Measurements from ENCODE around the gene FAM234A. TPM values are rescaled to one million over a fixed set of nuclear protein-coding genes. Genes with fewer than 3 reads are reported as not detected.
"Not testable (repeated sequence)": the region's sequence is repeated elsewhere in the genome, so short reads cannot be mapped to it uniquely, and the experiment has no call there.

FAM234A gene
- polyA plus RNA-seq, 1 donor, result 63.4 TPM

DNA sequence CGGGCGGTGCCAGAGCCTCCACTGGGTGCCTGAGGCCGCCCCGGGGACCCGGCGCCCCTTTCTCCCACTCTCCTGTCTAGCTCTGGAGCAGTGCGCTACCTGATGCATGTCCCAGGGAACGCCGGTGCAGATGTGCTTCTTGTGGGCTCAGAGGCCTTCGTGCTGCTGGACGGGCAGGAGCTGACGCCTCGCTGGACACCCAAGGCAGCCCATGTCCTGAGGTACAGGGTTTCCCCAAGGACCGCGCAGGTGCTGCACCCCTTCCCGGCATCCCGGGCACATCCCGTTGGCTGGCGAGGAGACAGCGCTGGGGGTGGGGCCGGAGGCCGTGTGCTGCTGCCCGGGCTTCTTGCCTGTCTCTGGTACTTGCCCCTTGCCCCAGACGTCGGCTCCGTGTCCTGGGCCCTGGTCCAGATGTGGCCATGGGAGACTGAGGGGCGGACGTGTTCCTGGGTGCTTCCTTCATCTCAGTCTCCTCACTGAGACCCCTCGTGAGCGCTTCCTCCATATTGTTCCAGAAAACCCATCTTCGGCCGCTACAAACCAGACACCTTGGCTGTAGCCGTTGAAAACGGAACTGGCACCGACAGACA is 28.7 kb downstream of the FAM234A start:
- DNase-seq, result no peak
- H3K4me1 ChIP-seq (ENCODE audit: control insufficient read depth, insufficient read depth, low read length), result no peaks in the 10 kb centered on the region
- no peaks in the 10 kb centered on the region for H3K27me3 ChIP-seq (ENCODE audit: control insufficient read depth, insufficient read depth, low read length)
- H3K4me3 ChIP-seq (ENCODE audit: low read length), result no peak overlapping the region
- no peaks in the 10 kb centered on the region for H3K9me3 ChIP-seq (ENCODE audit: control insufficient read depth, low read depth, low read length)
- peaks cover 62% of the 10 kb centered on the region for H3K36me3 ChIP-seq (ENCODE audit: control insufficient read depth, insufficient read depth, low read length)
- H3K27ac ChIP-seq (ENCODE audit: low read length), result no peak overlapping the region
- no CpG with 5 or more reads among the region's 35 CpGs for WGBS (ENCODE audit: insufficient coverage, low lambda C conversion rate)

DNA sequence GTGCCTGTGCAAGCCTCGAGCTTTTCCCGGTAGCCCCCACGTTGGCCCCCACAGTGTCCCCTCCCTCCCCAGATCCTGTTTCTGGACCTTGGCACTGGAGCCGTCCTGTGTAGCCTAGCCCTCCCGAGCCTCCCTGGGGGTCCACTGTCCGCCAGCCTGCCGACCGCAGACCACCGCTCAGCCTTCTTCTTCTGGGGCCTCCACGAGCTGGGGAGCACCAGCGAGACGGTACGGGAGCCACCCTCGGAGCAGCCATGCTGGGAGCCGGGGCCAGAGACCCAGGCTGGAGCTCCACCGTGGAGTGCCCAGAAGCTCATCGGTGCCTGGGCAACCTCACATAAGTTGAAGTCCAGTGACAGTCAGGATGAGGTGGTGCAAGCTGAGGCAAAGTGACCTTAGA is 29.3 kb downstream of the FAM234A start:
- WGBS (ENCODE audit: insufficient coverage, low lambda C conversion rate), result no CpG with 5 or more reads among the region's 17 CpGs
- no peaks in the 10 kb centered on the region for H3K9me3 ChIP-seq (ENCODE audit: control insufficient read depth, low read depth, low read length)
- no peak overlapping the region for H3K27ac ChIP-seq (ENCODE audit: low read length)
- no peak for DNase-seq
- H3K36me3 ChIP-seq (ENCODE audit: control insufficient read depth, insufficient read depth, low read length), result peaks cover 61% of the 10 kb centered on the region
- H3K27me3 ChIP-seq (ENCODE audit: control insufficient read depth, insufficient read depth, low read length), result no peaks in the 10 kb centered on the region
- H3K4me1 ChIP-seq (ENCODE audit: control insufficient read depth, insufficient read depth, low read length), result no peaks in the 10 kb centered on the region
- no peak overlapping the region for H3K4me3 ChIP-seq (ENCODE audit: low read length)

DNA sequence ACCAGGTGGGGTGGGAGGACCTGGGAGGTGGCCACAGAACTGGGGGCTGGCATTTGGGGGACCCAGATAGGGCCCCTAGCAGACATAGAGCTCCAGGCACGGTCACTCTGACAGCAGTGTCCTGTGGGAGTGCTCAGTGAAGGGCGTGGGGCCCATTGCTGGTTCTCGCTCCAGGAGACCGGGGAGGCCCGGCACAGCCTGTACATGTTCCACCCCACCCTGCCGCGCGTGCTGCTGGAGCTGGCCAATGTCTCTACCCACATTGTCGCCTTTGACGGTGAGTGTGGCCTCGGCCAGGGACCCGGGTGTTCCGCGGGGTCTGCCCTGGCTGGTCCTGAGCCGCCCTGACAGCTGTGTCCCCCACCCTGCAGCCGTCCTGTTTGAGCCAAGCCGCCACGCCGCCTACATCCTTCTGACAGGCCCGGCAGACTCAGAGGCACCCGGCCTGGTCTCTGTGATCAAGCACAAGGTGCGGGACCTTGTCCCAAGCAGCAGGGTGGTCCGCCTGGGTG is 29.9 kb downstream of the FAM234A start:
- Histone ChIP-seq H3K27me3 (ENCODE audit: control insufficient read depth, insufficient read depth, low read length) (no peaks in the 10 kb centered on the region), H3K36me3 (ENCODE audit: control insufficient read depth, insufficient read depth, low read length) (peaks cover 55% of the 10 kb centered on the region), H3K4me1 (ENCODE audit: control insufficient read depth, insufficient read depth, low read length) (no peaks in the 10 kb centered on the region), H3K27ac (ENCODE audit: low read length) (no peak overlapping the region), H3K9me3 (ENCODE audit: control insufficient read depth, low read depth, low read length) (no peaks in the 10 kb centered on the region), H3K4me3 (ENCODE audit: low read length) (no peak overlapping the region)
- DNase-seq, result no peak
- WGBS (ENCODE audit: insufficient coverage, low lambda C conversion rate), result no CpG with 5 or more reads among the region's 23 CpGs

DNA sequence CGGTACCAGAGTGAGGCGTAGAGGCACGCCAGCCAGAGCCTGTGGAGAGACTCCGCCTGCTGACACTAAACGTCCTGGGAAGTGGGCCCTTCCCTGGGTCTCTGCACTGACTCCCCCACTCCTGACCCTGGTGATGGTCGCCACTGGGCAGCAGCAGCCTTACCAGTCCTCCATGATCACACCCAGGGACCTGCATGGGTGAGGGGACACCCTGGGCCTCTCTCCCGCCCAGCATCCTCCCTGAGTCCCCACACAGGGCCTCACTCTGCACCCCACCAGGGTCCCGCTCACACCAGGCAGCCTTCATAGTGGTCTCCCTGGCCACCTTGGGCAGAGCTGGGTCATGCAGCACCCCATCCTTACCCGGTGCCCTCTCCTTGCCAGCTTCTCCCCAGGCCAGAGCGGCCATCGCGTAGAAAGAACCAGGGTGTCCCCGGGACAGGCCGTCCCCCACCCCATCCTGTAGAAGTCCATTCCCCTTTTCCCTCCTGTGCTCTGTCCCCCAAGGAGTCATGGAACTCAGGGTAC is 30.4 kb downstream of the FAM234A start:
- H3K4me1 ChIP-seq (ENCODE audit: control insufficient read depth, insufficient read depth, low read length), result no peaks in the 10 kb centered on the region
- no peaks in the 10 kb centered on the region for H3K27me3 ChIP-seq (ENCODE audit: control insufficient read depth, insufficient read depth, low read length)
- no peak overlapping the region for H3K27ac ChIP-seq (ENCODE audit: low read length)
- no CpG with 5 or more reads among the region's 14 CpGs for WGBS (ENCODE audit: insufficient coverage, low lambda C conversion rate)
- no peaks in the 10 kb centered on the region for H3K9me3 ChIP-seq (ENCODE audit: control insufficient read depth, low read depth, low read length)
- no peak for DNase-seq
- H3K36me3 ChIP-seq (ENCODE audit: control insufficient read depth, insufficient read depth, low read length), result peaks cover 50% of the 10 kb centered on the region
- H3K4me3 ChIP-seq (ENCODE audit: low read length), result no peak overlapping the region

DNA sequence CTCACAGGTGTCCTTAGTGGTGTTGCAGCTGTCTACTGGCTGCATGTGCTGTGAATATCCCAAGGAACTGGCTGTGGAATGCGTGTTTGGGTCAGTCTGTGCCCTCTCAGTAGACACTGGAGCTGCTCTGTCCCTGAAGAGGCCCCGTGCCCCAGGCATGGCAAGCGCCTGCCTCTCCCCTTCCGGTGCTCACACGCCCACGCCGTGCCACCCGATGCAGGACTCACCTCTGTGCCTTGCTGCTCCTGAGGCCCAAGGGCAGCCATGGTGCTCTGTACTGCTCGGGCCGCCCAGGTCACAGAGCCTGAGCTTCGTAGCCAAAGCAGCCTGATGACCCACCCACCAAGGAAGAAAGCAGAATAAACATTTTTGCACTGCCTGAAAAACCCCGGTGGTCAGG is 31.1 kb downstream of the FAM234A start:
- no peak for DNase-seq
- H3K4me1 ChIP-seq (ENCODE audit: control insufficient read depth, insufficient read depth, low read length), result no peaks in the 10 kb centered on the region
- no CpG with 5 or more reads among the region's 12 CpGs for WGBS (ENCODE audit: insufficient coverage, low lambda C conversion rate)
- H3K36me3 ChIP-seq (ENCODE audit: control insufficient read depth, insufficient read depth, low read length), result peaks cover 44% of the 10 kb centered on the region
- no peak overlapping the region for H3K27ac ChIP-seq (ENCODE audit: low read length)
- no peak overlapping the region for H3K4me3 ChIP-seq (ENCODE audit: low read length)
- no peaks in the 10 kb centered on the region for H3K27me3 ChIP-seq (ENCODE audit: control insufficient read depth, insufficient read depth, low read length)
- H3K9me3 ChIP-seq (ENCODE audit: control insufficient read depth, low read depth, low read length), result no peaks in the 10 kb centered on the region

DNA sequence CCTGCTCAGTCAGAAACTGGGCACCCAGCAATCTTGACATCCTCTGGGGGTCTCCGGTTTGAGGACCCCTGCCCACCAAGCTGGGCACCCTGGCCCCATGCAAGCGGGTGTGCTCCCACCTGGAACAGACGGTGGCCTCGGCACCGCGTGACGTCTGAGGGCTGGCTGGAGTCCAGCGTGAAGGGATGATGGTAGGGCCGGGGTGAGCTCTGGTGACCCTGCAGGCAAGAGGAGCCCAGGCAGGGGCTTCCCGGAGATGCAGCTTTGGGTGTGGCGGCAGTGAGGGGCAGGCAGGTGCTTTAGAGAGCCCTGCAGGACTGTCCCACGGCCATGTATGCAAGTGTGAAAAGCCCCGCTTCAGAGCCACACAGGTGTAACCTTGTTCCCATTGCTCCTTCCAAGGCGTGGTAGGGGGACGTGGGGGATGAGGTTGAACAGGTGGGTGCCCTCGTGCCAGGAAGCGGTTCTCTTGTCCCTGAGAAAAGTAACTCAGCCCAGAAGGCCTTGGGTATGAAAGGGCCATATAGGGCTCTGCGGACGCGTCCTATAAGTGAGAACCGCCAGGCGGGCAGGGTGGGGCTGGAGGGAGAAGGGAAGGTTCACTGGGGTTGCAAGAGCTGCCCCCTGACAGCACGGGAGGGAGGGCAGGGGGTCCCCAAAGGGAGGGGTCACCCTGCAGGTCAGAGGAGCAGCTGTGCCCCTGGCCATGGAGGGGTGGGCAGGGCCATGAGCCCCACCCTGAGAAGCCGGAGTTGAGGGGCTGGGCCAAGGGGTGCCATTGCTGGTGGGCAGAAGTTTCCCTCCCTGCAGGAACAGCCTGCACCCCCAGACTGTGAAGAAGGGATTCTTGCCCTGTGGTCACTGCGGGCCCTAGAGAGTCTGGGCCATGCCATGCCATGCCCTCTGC is 31.9 kb downstream of the FAM234A start:
- no peak overlapping the region for H3K27ac ChIP-seq (ENCODE audit: low read length)
- no peak for DNase-seq
- peaks cover 3% of the 10 kb centered on the region for H3K27me3 ChIP-seq (ENCODE audit: control insufficient read depth, insufficient read depth, low read length)
- peaks cover 36% of the 10 kb centered on the region for H3K36me3 ChIP-seq (ENCODE audit: control insufficient read depth, insufficient read depth, low read length)
- H3K4me1 ChIP-seq (ENCODE audit: control insufficient read depth, insufficient read depth, low read length), result no peaks in the 10 kb centered on the region
- 83% methylated on average over 1 of the region's 25 CpGs for WGBS (ENCODE audit: insufficient coverage, low lambda C conversion rate)
- no peaks in the 10 kb centered on the region for H3K9me3 ChIP-seq (ENCODE audit: control insufficient read depth, low read depth, low read length)
- H3K4me3 ChIP-seq (ENCODE audit: low read length), result no peak overlapping the region

DNA sequence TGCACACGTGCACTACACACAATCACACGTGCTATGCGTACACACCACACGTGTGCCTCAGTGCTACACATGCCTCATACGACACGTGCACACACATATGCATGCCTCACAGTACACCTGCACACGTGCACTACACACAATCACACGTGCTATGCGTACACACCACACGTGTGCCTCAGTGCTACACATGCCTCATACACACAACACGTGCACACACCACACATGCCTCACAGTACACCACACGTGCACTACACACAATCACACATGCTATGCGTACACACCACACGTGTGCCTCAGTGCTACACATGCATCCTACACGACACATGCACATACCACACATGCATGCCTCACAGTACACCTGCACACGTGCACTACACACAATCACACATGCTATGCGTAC is 32.9 kb downstream of the FAM234A start:
- not testable (repeated sequence) for H3K4me1 ChIP-seq (ENCODE audit: control insufficient read depth, insufficient read depth, low read length); DNase-seq; H3K9me3 ChIP-seq (ENCODE audit: control insufficient read depth, low read depth, low read length); H3K27ac ChIP-seq (ENCODE audit: low read length); H3K4me3 ChIP-seq (ENCODE audit: low read length); H3K27me3 ChIP-seq (ENCODE audit: control insufficient read depth, insufficient read depth, low read length)
- WGBS (ENCODE audit: insufficient coverage, low lambda C conversion rate), result no CpG with 5 or more reads among the region's 17 CpGs
- H3K36me3 ChIP-seq (ENCODE audit: control insufficient read depth, insufficient read depth, low read length), result peaks cover 26% of the 10 kb centered on the region

DNA sequence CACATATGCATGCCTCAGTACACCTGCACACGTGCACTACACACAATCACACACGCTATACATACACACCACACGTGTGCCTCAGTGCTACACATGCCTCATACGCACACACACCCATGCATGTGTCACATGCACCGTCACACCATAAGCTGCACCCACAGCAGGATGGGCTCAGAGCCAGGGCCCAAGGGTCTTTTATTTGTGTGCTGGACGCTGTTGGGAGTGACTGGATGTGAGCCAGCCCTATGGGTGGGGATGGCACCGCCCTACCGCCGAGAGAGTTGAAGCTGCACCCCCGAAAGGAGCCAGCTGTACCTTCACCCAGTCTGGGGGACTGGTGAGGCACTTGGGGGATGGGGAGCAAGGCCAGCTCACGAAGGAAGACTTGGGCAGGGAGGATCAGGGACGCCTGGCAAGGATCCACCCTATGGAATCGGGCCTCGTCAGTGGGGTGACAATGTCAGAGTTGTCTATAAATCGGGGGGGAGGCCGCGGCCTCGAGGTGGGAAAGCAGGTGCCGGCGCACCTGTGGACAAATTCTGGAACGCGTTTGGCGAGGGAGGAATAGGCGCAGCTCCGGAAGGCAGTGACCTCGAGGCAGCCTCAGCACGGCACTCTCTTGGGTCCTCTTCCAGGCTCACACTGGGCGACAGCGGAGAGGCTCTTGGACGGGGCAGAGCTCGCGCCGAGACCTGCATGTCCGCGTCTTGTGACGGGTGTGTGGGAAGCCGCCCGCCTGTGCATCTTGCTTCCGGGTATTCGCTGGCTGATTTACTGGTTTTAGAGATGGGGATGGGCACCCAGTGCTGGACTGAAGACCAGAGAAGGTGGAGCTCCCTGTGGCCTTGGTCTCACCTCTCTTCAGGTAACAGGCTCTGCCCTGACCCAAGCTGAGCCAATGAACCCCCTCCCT is 33.8 kb downstream of the FAM234A start:
- Histone ChIP-seq H3K27me3 (ENCODE audit: control insufficient read depth, insufficient read depth, low read length) (peaks cover 11% of the 10 kb centered on the region), H3K9me3 (ENCODE audit: control insufficient read depth, low read depth, low read length) (peaks cover 1% of the 10 kb centered on the region), H3K36me3 (ENCODE audit: control insufficient read depth, insufficient read depth, low read length) (peaks cover 19% of the 10 kb centered on the region), H3K4me1 (ENCODE audit: control insufficient read depth, insufficient read depth, low read length) (no peaks in the 10 kb centered on the region), H3K27ac (ENCODE audit: low read length) (no peak overlapping the region), H3K4me3 (ENCODE audit: low read length) (no peak overlapping the region)
- DNase-seq, result peak in 1 of 2 donors; percentile 30
- no CpG with 5 or more reads among the region's 40 CpGs for WGBS (ENCODE audit: insufficient coverage, low lambda C conversion rate)

DNA sequence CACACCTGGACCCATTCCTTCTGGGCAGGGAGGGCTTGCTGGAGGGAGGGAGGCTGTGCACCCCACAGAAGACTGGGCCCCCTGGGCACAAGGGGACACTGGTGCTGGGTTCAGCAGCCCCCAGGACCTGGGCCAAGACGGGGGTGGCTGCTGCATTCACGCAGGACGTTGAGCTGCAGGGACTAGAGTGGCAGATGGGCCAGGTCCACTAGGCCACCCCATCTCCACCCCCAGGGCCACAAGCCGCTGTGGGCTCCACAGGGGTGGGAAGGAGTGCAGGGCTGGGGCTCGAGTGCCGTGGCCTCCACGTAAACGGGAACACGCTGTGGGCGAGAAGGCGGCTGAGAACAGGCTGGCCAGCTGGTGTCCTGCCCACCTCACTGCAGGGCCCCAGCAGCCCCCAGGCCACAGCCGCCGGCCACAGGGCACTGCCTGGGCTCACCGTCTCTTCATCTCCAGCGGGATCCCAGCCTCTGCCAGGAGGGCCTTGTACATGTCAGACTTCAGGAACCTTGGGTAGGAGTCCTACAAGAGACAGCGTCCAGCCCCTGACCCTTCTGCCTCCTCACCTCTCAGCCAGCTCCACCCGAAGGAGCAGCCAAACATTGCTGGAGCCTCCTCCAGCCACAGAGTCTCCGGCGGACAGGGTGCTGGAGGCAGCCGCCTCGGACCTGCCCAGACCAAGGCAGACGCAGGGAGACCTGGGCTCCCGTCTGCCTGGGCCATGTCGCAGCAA is 34.6 kb downstream of the FAM234A start:
- WGBS (ENCODE audit: insufficient coverage, low lambda C conversion rate), result no CpG with 5 or more reads among the region's 24 CpGs
- Histone ChIP-seq H3K27ac (ENCODE audit: low read length) (no peak overlapping the region), H3K9me3 (ENCODE audit: control insufficient read depth, low read depth, low read length) (peaks cover 2% of the 10 kb centered on the region), H3K4me1 (ENCODE audit: control insufficient read depth, insufficient read depth, low read length) (no peaks in the 10 kb centered on the region), H3K4me3 (ENCODE audit: low read length) (no peak overlapping the region), H3K36me3 (ENCODE audit: control insufficient read depth, insufficient read depth, low read length) (peaks cover 11% of the 10 kb centered on the region), H3K27me3 (ENCODE audit: control insufficient read depth, insufficient read depth, low read length) (peaks cover 19% of the 10 kb centered on the region)
- no peak for DNase-seq

Data from large intestine (tissue), 3 donors.